HG03135 (cell line): ENCODE measurements around the gene ATG9A.
"Not testable (repeated sequence)": the region's sequence is repeated elsewhere in the genome, so short reads cannot be mapped to it uniquely, and the experiment has no call there.

Experiments used
- ATAC-seq: cut with Tn5 transposase; IDR thresholded peaks from one replicate; pipeline ENCODE4 v1.9.1; 2021; ENCODE audit warnings: mild to moderate bottlenecking, moderate library complexity; ENCODE audit not compliant: unreplicated experiment

ATG9A gene, protein sequence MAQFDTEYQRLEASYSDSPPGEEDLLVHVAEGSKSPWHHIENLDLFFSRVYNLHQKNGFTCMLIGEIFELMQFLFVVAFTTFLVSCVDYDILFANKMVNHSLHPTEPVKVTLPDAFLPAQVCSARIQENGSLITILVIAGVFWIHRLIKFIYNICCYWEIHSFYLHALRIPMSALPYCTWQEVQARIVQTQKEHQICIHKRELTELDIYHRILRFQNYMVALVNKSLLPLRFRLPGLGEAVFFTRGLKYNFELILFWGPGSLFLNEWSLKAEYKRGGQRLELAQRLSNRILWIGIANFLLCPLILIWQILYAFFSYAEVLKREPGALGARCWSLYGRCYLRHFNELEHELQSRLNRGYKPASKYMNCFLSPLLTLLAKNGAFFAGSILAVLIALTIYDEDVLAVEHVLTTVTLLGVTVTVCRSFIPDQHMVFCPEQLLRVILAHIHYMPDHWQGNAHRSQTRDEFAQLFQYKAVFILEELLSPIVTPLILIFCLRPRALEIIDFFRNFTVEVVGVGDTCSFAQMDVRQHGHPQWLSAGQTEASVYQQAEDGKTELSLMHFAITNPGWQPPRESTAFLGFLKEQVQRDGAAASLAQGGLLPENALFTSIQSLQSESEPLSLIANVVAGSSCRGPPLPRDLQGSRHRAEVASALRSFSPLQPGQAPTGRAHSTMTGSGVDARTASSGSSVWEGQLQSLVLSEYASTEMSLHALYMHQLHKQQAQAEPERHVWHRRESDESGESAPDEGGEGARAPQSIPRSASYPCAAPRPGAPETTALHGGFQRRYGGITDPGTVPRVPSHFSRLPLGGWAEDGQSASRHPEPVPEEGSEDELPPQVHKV

DNA sequence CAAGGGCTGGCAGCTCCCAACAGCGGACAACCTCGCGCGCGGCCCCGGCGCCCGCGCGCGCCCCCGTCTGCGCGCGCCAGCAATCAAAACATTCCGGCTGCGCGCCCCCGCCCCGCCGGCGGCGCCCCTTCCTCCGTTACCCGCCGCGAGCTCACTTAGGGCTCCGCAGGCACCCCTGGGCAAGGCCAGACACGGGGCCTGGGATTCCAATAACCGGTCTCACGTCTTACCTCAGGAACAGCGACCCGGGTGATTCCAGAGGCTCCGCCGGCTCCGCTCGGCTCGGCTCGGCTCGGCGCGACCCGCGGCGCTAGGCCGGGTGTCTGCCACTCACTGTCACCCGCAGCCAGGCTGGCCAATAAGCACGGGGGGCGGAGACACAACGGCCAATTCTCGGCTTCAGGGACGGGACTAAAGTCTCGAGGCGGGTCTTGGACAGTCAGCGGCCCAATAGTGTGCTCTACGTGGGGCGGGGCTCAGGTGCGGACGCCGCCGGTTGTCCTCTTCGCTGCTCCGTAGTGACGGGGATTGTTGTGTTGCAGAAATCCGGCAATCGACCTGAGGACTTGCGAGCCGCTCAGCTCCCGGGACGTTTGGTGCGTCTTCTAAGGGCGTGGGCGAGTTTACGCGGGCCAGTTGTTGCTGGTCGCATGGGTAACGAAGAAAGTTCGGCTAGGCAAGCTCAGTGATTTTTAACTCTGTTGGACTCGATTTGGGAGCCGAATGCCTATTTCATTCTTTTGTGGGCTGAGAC, at the start of gene ATG9A, which contains the start of gene ANKZF1:
Gene ATG9A (minus strand): TSS at position 332 of the 754 bp plus-strand sequence. CDS start 1,612 bp downstream, outside the sequence.
Gene ANKZF1 (plus strand): TSS at position 502 of the 754 bp plus-strand sequence. CDS start 452 bp downstream, outside the sequence.
- peak; percentile 98 for ATAC-seq

DNA sequence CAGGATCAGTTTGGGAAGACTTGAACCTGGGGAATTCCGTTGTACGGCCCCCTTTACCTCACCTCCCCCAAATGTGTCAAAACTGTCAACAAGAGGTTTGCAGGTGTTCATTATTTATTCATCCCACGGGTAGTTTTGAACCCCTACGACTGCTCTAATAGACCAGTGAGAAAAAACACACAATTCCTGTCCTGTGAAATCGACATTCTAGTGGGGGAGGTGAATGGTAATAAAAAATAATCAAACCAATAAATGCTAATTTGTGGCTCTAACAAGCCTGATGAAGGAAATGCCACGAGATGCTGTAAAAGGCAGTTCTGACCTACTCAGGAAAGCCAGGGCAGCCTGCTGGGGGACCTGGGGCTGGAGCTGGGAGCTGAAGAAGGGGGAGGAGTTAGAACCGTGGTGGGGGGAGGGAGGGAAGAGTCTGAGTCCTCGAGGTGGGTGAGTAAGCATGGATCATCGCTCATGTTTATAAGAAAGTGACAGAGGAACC, 49.3 kb upstream of the ATG9A start:
- ATAC-seq, result no peak

DNA sequence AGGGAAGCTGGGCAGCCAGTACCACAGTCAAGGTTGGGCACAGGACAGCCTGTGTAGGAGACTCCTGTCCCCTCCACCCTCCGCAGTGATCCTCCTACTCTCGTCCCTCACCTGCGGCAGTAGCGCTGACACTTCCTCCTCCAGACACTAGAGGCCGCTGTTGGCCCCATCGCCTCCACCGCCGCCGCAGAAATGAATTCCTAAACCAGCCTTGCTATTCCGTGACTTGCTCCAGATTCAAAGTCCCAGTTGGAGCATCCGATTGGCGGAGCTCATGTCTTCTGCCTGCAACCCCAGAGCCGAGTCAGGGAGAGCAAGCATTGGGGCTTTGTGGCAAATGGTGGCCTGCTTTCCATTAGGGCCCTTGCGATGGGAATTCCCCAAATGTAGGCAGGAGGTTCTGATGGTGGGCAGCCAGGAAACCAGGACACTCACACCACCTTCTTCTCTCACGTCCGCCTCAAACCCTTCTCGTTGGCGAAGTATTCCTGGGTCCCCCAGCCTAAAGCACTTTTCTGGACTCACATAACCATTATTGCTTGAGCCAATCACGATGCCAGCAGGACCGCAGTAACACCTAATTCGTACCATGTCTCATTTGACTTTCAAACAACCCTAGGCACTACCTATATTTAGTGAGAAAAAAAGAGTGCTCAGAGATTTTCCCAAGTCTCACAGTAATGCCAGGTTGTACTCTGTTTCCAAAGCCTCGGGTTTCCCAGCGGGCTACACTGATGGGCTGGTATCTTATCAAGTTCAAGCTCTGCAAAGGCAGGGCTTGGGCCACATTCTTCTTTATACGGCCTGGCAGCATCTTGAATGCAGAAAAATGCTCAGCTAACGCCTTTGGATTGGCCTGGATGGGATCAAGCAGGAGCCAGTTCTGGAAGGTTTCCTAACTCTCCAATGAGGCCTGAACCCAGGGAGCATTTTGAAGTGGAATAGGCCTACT, 48.5 kb upstream of the ATG9A start:
- ATAC-seq, result no peak

DNA sequence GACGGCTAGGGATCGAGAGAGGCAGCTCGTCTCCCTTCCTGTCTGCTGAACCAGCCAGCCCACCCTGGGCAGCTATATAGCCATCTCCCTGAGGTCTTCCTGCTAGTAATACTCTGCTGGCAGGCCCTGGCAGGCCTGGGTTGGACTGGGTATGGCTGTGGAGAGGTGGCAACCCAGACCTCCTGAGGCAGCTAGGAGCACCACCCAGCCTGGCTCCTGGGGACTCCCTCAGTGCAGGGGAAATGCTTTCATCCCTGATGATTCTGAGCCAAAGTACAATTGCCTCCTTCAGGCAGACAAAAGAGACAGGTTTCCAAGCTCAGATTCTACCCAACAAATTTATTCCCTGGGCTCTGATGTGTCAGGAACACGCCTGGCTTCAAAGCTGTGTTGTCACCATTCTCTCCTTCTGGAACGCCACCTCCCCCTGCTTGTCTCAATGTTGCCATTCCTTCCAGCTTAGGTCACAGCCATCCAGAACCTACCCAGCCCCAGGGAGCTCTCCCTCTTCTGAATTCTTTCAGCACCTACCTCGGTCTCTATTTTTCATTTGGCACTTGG, 45.0 kb upstream of the ATG9A start:
- no peak for ATAC-seq

DNA sequence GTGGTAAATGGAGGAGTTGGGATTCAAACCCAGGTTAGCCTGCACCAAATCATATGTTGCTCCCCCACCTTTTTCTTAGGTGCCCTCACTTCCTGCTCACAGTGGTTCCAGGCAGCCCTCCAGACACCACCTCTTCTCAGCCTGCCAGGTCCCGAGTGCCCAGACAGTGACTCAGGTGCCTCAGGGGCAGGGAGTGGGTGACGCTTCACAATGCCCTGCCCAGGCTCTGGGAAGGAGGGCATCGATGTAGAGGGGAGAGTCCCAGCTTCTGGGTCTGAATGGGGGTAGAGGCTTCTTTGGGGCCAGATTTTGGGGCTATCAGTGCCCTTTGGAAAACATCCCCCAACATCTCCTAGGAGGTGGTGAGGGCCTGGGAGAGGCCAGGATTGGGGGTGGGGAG, 44.5 kb upstream of the ATG9A start:
- ATAC-seq, result no peak

DNA sequence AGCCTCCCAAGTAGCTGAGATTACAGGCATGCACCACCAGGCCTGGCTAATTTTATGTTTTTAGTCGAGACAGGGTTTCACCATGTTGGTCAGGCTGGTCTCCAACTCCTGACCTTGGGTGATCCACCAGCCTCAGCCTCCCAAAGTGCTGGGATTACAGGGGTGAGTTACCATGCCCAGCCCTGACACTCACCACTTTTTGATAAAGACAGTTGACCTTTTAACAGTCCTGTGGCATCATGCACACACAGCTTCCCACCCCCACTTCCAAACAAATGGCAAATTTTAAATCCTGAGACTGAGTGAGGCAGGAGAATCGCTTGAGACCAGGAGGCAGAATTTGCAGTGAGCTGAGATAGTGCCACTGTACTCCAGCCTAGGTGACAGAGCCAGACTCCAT, 43.6 kb upstream of the ATG9A start:
- ATAC-seq, result no peak

DNA sequence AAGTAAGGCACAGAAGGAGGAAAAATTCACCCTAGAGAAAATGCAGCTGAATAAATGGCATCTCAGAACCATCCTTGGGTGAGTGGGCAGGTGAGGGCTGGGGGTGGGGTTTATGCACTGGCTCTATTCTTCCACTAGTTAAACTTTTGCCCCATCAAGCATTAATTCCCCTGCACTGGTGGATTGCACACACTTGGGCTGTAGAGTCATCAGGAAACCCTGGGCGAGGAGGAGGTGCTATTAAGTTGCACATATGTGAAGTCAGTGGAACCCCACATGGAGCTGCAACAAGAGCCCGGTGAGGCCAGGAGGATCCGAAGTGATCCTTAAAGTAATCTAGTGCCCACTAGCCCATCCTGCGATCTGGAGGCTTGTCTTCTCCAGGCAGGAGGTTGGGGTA, 42.9 kb upstream of the ATG9A start:
- ATAC-seq, result no peak

DNA sequence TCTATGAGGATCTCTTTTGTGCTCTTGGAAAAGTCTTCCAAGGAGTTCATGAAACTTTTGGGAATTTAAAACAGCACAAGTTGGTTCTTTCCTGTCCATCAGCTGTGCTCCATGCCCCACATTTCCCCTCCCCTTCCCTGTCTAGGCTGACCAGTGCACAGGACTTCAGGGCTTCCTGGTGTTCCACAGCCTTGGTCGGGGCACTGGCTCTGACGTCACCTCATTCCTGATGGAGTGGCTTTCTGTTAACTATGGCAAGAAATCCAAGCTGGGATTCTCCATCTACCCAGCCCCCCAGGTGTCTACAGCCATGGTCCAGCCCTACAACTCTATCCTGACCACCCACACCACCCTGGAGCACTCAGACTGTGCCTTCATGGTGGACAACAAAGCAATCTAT, 41.6 kb upstream of the ATG9A start:
- no peak for ATAC-seq

DNA sequence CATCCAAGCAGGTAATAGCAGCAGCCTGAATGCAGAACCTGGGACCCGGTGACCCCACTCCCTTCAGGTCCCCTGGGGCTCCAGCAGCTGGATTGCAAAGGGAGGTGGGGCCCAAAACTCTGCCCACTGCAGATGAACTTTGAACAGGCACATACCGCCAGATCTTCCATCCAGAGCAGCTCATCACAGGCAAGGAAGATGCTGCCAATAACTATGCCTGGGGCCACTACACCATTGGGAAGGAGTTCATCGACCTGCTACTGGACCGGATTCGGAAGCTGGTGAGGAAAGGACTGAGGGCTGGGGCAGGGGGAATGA, 40.6 kb upstream of the ATG9A start:
- ATAC-seq, result no peak

DNA sequence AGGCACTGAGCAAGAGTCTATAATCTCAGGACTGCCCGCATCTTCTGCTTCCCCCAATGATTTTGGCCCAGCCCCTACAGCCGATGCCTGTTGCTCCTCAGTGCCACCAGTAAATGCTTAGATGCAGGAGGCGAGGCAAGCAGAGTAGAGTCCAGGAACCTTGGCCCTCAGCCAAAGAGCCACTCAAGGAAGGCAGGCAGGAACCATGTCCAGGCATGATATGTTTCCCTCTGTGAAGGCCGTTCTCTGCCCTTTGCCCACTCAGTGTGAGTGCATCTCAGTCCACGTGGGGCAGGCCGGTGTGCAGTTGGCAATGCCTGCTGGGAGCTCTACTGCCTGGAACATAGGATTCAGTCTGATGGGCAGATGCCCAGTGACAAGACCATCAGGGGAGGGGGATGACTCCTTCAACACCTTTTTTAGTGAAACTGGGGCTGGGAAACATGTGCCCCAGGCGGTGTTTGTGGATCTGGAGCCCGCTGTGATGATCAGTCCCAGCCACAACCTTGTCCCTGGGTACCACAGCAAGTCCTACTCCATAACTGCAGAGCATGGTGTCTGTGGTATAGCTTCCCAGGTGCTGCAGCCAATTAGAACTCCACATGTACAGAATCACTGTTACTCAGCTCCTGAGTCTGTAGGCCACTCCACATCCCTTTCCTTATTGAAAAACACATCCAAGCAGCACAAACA, 40.1 kb upstream of the ATG9A start:
- no peak for ATAC-seq

DNA sequence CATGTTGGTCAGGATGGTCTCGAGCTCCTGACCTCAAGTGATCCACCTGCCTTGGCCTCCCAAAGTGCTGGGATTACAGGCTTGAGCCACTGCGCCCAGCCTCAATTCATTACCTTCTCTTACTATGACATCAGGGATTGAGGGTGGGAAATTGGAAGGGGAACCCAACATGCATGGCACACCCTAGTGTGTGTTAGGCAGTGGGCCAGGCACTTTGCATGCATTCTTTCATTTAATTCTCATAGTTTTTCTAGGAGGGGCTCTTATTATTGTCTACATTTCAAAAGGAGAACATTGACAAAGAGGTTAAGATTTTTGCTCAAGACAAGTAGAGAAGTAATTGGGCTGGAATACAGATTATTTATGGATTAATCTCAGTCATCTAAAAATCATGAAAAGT, 38.9 kb upstream of the ATG9A start:
- no peak for ATAC-seq

DNA sequence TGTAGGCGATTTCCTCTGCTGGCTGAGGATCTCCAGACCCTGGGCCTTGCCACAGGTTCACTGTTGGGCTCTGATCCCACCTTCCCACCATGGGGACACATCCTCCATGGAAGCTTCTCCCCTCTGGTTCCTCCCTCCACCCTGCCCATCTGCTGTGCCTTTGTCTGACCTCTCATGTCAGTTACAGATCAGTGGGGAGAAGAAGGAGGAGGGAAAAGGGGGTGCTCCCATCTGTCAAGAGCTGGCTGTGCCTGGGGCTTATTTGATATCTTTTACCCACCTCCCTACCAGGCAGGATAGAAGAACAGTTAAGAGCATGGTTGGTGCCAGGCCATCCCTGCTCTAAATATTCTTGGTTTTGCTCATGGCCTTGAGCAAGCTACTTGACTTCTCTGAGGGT, 37.5 kb upstream of the ATG9A start:
- ATAC-seq, result no peak

DNA sequence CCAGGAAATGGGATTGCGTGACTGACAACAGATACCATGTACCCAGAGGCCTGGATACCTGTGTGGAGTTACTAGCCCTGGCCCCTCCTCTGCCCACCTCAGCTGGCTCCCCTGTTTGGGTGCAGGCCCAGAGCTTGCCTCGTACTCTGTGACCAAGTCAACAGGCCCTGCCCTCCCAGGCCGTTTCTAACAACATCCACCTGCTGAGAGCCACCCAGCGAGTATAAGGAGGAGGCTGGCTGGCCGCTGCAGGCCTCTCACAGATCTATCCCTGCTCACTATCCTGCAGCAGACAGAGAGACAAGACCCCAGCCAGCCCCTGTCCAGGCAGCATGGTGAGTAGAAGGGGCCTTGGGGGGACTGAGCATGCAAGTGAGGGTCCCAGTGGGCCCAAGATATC, 36.8 kb upstream of the ATG9A start:
- no peak for ATAC-seq

DNA sequence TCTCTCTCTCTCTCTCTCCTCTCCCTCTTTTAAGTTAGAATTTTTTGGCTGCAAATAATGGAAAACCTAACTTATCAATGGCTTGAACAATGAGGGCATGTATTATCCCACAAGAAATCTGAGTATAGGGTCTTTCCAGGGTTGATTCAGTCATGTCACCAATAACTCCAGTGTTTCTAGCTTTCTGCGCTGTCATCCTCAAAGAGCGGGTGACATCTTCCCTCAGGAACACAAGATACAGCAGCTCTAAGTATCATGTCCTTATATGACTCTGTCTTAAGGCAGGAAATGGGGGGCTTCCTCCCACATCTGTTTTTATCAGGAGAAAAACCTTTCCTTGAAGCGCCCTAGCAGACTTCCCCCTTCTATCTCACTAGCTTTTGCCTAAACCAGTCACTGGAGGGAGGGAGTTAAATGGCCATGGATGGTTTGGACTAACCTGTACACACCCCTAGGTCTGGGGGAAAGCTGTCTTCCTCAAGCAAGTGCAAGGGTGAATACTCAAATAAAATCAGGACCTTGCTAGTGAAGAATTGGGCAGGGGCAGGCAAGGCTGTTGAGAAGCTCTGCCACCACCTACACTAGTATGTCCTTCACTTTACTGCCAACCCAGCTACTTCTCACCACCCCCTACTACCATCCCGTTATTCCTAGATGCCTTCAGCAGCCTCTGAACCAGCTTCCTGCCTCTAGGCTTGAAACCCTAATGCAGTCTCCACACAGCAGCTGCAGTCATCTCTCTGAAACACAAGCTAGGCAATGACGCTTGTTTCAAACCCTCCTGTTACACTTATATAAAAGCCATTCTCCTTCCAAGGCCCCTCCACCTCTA, 31.8 kb upstream of the ATG9A start:
- no peak for ATAC-seq

DNA sequence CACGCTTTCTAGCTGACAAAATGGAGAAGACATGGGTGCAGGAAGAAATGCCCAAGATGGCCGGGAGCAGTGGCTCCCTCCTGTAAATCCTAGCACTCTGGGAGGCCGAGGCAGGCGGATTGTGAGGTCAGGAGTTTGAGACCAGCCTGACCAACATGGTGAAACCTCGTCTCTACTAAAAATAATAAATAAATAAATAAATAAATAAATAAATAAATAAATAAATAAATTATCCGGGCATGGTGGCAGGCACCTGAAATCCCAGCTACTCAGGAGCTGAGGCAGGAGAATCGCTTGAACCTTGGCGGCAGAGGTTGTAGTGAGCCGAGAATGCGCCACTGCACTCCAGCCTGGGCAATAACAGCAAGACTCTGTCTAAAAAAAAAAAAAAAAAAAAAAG, 29.5 kb upstream of the ATG9A start:
- ATAC-seq, result not testable (repeated sequence)

DNA sequence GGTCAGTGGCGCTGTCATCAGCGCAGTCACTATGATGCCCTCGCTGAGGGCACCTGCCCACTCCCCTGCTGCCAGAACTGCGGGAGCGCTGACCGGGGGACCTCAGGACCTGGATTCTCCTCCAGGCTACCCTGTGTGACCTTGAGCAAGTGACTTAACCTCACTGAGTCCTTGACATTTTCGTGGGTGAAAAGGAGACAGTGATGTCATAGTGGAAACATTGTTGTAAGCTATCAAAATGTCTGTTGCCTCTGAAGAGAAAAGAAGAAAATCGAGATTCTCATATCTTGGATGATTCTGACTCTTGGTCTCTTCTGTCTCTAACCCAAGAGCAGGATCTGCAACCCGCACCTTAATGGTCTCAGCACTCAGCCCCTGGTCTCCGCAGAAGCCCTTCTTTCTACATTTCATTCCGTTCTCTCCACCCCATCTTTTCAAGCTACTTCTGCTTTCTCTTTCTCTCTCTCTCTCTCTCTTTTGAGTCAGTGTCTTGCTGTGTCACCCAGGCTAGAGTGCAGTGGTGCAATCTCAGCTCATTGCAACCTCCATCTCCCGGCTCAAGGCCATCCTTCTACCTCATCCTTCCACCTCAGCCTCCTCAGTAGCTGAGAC, 25.3 kb upstream of the ATG9A start:
- ATAC-seq, result peak; percentile 38

DNA sequence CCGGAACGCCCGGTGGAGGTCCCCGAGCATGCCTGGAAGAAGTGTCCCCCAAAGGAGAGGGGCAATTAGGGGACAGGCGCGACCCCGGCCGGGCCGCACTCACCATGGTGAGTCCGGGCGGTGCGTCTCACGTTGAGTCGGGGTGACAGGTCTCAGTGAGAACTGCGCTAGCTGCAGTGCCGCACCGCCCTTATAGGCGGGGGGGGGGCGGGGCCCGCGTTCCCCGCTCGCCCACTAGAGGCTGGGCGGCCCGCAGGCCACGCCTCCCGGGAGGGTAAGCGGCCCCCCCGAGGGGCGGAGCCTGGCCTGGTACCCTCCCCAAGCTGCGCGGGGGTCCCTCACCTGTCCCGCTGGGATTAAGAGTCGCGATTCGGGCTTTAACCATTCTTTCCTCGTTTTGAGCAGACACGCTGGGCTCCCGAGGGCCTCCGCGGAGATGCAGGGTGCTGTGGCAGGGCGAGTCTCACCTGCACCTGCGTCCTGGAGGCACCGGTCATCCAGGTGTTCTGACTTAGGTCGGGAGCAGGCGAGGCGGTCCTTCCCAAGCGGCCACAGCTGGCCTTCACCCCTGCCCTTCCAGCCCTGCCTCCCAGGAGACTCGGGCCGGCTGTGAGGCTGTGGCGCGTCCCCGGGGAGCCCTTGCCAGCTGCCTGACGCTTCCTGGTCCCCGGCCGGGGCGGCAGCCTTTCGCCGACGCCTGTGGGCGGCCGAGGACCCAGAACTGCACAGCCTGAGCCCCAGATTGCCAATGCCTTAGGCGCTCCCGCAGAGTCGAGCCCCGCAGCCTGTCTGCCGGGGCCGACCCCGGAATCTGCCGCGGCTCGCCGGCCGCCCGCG, 24.5 kb upstream of the ATG9A start, which contains the start of gene TUBA4A:
Gene TUBA4A (minus strand): TSS at position 166 of the 837 bp plus-strand sequence. CDS start 60 bp downstream, at position 106.
- ATAC-seq, result peak; percentile 56
